GM19238 (cell line): Measurements from ENCODE around the gene DPPA5.
A peak's percentile ranks its signal among the peaks of the same experiment; 100 is the strongest.
"Not testable (repeated sequence)": the region's sequence is repeated elsewhere in the genome, so short reads cannot be mapped to it uniquely, and the experiment has no call there.

ENCODE experiments used
- DNase-seq: peaks from one replicate; pipeline ENCODE4 v3.0.0; 2011; ENCODE audit warnings: low spot score; ENCODE audit not compliant: insufficient read length

The DPPA5 gene

GRCh38 chr6:73364121-73364520 lies 10.0 kb upstream of the DPPA5 start:
- DNase-seq: no peak

- no peak for DNase-seq
These were observed 9.4 kb upstream of the DPPA5 start for GRCh38 chr6:73363537-73363875.

- DNase-seq: no peak
These were observed 8.9 kb upstream of the DPPA5 start for GRCh38 chr6:73362869-73363536.

GRCh38 chr6:73362358-73362757 lies 8.3 kb upstream of the DPPA5 start, which contains the start of gene KHDC3L:
Gene KHDC3L, plus strand, starts transcription at chr6:73362658. Its CDS starts 72 bp downstream, at chr6:73362730.
- no peak for DNase-seq

GRCh38 chr6:73349311-73349710 lies 4.8 kb downstream of the DPPA5 start:
- no peak for DNase-seq

GRCh38 chr6:73348550-73349204 lies 5.4 kb downstream of the DPPA5 start:
- DNase-seq: no peak

GRCh38 chr6:73343164-73343563 lies 10.9 kb downstream of the DPPA5 start:
- no peak for DNase-seq

- no peak for DNase-seq
These were observed 11.9 kb downstream of the DPPA5 start for GRCh38 chr6:73342174-73342573.

GRCh38 chr6:73341335-73341734 lies 12.7 kb downstream of the DPPA5 start:
- no peak for DNase-seq

- no peak for DNase-seq
These were observed 14.0 kb downstream of the DPPA5 start for GRCh38 chr6:73340048-73340447.

GRCh38 chr6:73339340-73339739 lies 14.7 kb downstream of the DPPA5 start:
- DNase-seq: no peak

- DNase-seq: no peak
These were observed 24.9 kb downstream of the DPPA5 start for GRCh38 chr6:73329201-73329600.

GRCh38 chr6:73328790-73329189 lies 25.3 kb downstream of the DPPA5 start:
- DNase-seq: no peak

- DNase-seq: no peak
These were observed 28.4 kb downstream of the DPPA5 start for GRCh38 chr6:73325656-73326055.

- DNase-seq: no peak
These were observed 30.8 kb downstream of the DPPA5 start for GRCh38 chr6:73323323-73323722.

- DNase-seq: no peak
These were observed 39.2 kb downstream of the DPPA5 start for GRCh38 chr6:73314577-73315492.

- not testable (repeated sequence) for DNase-seq
These were observed 43.6 kb downstream of the DPPA5 start for GRCh38 chr6:73310503-73310845.

- peak; percentile 80 for DNase-seq
These were observed 44.1 kb downstream of the DPPA5 start for GRCh38 chr6:73309785-73310502.

GRCh38 chr6:73309535-73309784 lies 44.6 kb downstream of the DPPA5 start:
- no peak for DNase-seq

GRCh38 chr6:73308712-73309534 lies 45.2 kb downstream of the DPPA5 start:
- DNase-seq: no peak

- not testable (repeated sequence) for DNase-seq
These were observed 50.3 kb downstream of the DPPA5 start for GRCh38 chr6:73303773-73304172.
